Stimulated activated CD8-positive, alpha-beta memory T cell treated with anti-CD3 and anti-CD28 coated beads, Interleukin-4, amount 100 ng/mL, for 4 hours (primary cell): ENCODE data around the gene MAPK1.
"Not testable (repeated sequence)": the region's sequence is repeated elsewhere in the genome, so short reads cannot be mapped to it uniquely, and the experiment has no call there.

Source experiments
- DNase-seq, 2 donors: peaks; one replicate each; pipeline ENCODE4 v3.0.0-alpha.2; 2020; ENCODE audit warnings: low read depth in 2 of 2, low spot score in 1 of 2

The MAPK1 gene

GRCh38 chr22:21849489-21849888 lies 18.0 kb downstream of the MAPK1 start:
- no peak for DNase-seq

GRCh38 chr22:21848057-21848456 lies 19.4 kb downstream of the MAPK1 start:
- not testable (repeated sequence) for DNase-seq

GRCh38 chr22:21845558-21846453 lies 21.6 kb downstream of the MAPK1 start:
- no peak for DNase-seq

- no peak for DNase-seq
These were observed 24.5 kb downstream of the MAPK1 start for GRCh38 chr22:21842946-21843345.

- no peak for DNase-seq
These were observed 26.0 kb downstream of the MAPK1 start for GRCh38 chr22:21841422-21841821.

GRCh38 chr22:21840236-21840823 lies 27.1 kb downstream of the MAPK1 start:
- DNase-seq: no peak

- no peak for DNase-seq
These were observed 27.7 kb downstream of the MAPK1 start for GRCh38 chr22:21839765-21840140.

GRCh38 chr22:21839104-21839764 lies 28.2 kb downstream of the MAPK1 start:
- DNase-seq: not testable (repeated sequence)

GRCh38 chr22:21837248-21837979 lies 30.0 kb downstream of the MAPK1 start:
- DNase-seq: no peak

- not testable (repeated sequence) for DNase-seq
These were observed 31.0 kb downstream of the MAPK1 start for GRCh38 chr22:21836486-21836885.

- no peak for DNase-seq
These were observed 32.1 kb downstream of the MAPK1 start for GRCh38 chr22:21835378-21835777.

GRCh38 chr22:21834869-21835268 lies 32.6 kb downstream of the MAPK1 start:
- no peak for DNase-seq

GRCh38 chr22:21832291-21833290 lies 34.9 kb downstream of the MAPK1 start:
- DNase-seq: no peak

- no peak for DNase-seq
These were observed 37.9 kb downstream of the MAPK1 start for GRCh38 chr22:21829523-21829922.

GRCh38 chr22:21828268-21828638 lies 39.2 kb downstream of the MAPK1 start:
- DNase-seq: no peak

- no peak for DNase-seq
These were observed 39.7 kb downstream of the MAPK1 start for GRCh38 chr22:21827628-21828267.

- DNase-seq: no peak
These were observed 41.2 kb downstream of the MAPK1 start for GRCh38 chr22:21826204-21826603.

GRCh38 chr22:21824962-21825361 lies 42.5 kb downstream of the MAPK1 start:
- DNase-seq: not testable (repeated sequence)

GRCh38 chr22:21824445-21824912 lies 43.0 kb downstream of the MAPK1 start:
- DNase-seq: no peak
